Epithelial cell of prostate (primary cell): Measurements from ENCODE around the gene COL19A1.
"Not testable (repeated sequence)": the region's sequence is repeated elsewhere in the genome, so short reads cannot be mapped to it uniquely, and the experiment has no call there.

ENCODE experiments used
- DNase-seq: peaks from one replicate; pipeline ENCODE4 v3.0.0-alpha.2; 2011; ENCODE audit warnings: low read depth, low spot score
- H3K27ac ChIP-seq: fragments of 450-650 bp; 2 replicates; pipeline ENCODE4 v1.5.1; 2017; ENCODE audit warnings: mild to moderate bottlenecking

The COL19A1 gene

DNA sequence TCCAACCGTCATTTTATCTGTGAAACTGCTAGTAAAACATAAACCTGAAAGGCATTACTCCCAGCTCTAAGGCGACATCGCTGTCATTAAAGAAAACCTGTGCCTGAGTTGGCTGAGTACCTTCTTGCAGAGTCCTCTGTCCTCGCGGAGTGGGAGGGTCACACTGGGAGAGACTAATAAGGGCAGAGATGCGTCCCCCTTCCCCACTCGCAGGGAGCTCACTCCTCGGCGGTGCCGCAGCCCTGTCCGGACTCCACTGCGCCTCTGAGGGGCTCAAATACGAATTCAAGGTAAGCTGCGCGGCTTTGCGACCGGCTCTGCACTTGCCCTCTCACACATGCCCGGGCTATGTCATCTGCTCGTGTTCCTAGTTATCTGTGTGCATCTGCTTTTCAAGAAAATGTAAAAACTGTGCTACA is at the start of gene COL19A1:
Gene COL19A1 (plus strand): TSS at position 206 of the 419 bp plus-strand sequence. CDS start 13,012 bp downstream, outside the sequence.
- no peak for DNase-seq
- no peak within 1 kb of the TSS for H3K27ac ChIP-seq

DNA sequence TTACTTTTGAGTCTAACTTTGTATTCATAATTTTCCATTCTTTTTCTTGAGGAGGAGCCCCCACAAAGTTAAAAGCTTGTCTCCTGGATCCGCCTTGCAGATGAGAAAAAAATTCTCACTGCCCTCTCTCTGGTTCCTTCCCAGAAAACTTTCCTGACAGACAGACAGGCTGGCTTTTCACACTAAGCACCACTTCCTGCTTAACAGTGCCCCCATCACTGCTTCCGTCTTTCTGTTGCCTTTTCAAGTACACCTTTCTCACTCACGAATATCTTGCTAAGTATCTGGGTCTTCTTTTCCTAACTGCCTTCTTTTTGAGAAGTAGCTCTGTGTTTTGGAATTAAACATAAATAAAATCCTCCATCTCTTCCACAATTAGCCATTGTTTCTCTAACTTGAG is 49.8 kb upstream of the COL19A1 start:
- no peak overlapping the region for H3K27ac ChIP-seq
- DNase-seq = no peak

DNA sequence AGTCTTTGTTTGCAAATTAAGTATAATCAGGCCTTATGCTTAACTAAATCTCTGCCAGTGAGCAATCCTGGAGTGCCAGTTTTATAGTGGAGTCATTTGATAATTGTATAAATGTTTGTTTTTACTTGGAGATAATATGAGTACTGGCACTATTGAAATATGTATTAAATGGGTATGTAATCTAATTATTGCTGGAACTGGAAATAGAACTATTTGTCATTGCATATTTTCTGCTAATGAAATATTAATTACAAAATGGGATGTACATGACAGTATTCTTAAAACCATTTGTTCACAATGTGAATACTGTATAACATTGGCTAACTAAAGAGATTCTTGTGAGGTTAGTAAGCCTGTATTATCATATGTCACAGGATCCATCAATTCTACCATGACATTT is 49.0 kb upstream of the COL19A1 start:
- no peak overlapping the region for H3K27ac ChIP-seq
- DNase-seq = no peak

DNA sequence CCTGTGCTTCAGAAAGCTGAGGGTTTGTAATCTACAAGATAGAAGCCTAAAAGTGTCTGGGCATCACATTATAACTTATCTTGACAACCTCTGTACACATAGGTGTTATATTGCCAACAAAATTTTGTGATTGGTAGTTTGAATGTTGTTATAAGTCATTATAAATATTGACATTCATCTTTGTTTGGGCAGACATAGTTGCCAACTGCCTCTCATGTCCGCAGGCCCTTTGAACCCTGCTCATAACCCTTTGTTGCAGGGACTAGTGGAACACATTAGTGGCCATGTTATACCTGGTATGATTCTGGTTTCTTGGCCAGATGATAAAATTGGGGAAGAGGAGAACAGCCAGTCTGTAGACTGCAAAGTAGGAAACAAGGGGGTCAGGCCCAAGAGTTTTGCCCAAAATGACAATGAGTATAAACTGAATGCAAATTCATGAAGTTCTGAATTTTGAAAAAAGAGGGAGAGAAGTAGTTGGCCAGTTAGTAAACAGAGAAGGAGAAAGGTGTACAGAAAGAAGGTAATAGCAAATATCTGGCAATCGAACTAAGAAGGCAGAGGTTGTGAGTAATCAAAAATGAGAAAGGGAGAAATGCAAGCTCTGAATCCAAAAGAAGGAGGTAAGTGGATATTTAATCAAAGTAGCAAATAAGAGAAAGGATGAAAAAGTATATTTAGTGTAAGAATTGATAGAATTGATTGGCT is 48.0 kb upstream of the COL19A1 start:
- H3K27ac ChIP-seq = no peak overlapping the region
- DNase-seq = no peak

DNA sequence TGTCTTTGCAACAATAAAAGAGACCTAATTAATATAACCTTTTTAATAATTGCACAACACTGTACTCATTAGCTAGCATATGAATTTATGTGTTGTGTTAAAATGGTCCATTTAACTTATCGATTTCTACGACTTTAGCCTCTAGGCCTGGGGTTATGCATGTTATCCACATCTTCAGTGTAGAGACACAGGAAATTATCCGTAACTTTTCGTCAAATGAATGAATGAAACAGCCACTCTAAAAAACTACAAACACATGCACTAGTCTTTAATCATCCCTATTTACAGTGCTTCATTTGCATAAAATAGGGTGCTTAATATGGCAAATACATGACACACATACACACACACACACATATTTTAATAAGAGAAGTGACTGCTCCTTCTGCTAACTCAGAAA is 47.2 kb upstream of the COL19A1 start:
- DNase-seq = no peak
- no peak overlapping the region for H3K27ac ChIP-seq

DNA sequence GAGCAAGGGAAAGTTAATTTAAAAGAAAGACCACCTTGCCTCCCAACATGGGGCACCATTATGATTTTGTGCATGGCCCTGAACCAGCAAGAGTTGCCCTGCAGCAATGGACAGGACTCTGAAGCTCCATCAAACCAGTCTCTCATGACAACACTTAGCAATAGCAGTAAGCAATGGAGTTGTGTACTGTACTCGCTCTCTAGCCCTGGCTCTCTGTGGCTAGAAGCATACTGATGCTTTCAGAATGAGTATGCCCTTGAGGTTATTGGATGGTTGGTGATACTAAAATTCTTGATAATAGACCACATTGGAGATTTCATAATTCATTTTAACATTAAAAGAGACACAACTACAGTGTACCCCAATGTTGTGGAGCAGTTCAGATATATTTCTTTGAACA is 46.3 kb upstream of the COL19A1 start:
- no peak for DNase-seq

DNA sequence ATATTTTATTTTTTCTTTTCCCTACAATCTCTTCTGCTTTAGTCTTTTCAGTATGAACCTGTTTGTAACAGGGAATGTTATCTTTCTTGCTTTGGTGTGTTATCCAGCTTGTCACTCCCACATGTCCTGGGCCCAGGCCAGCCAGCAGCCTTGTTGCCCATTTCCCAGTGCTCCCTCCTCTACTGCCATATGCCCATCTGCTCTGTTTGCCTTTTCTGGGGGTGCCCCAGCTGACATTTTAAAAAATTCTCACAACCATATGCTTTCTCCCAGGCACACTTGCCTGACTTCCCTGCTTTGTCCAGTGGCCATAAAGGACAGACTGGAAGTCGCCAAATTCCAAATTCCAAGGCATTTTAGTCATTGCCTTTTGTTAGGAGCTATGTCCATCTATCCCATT is 45.9 kb upstream of the COL19A1 start:
- H3K27ac ChIP-seq = no peak overlapping the region
- DNase-seq = no peak

More for the DNA sequence above, 46.3 kb upstream of the COL19A1 start:
- no peak overlapping the region for H3K27ac ChIP-seq

DNA sequence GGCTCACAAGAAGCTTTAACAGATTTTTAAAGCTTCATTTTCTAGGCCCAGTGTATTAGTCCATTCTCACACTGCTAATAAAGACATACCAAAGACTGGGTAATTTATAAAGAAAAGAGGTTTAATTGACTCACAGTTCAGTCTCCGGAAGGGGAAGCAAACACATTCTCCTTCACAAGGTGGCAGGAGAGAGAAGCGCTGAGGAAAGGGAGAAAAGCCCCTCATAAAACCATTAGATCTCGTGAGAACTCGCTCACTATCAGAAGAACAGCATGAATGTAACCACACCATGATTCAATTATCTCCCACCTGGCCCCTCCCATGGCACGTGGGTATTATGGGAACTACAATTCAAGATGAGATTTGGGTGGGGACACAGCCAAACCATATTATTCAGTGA is 42.0 kb upstream of the COL19A1 start:
- H3K27ac ChIP-seq, DNase-seq: not testable (repeated sequence)

DNA sequence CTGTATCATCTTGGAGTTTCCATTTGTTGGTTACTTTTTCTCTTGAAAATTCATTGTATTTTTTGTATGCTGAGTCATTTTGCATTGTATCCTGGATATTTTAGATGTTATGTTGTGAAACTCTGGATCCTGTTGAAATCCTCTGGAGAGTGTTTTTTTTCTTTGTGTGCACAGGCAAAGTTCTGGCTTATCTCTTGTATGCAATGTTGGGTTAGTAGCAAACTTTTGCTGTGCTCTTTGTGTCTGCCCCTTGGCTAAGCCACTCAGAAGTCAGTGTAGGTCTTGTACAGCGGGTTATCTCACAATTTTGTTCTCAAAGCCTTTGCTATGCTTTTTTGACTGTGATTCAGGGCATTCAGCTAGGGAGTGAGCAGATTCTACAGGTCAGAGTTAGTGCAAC is 40.5 kb upstream of the COL19A1 start:
- H3K27ac ChIP-seq = no peak overlapping the region
- no peak for DNase-seq

DNA sequence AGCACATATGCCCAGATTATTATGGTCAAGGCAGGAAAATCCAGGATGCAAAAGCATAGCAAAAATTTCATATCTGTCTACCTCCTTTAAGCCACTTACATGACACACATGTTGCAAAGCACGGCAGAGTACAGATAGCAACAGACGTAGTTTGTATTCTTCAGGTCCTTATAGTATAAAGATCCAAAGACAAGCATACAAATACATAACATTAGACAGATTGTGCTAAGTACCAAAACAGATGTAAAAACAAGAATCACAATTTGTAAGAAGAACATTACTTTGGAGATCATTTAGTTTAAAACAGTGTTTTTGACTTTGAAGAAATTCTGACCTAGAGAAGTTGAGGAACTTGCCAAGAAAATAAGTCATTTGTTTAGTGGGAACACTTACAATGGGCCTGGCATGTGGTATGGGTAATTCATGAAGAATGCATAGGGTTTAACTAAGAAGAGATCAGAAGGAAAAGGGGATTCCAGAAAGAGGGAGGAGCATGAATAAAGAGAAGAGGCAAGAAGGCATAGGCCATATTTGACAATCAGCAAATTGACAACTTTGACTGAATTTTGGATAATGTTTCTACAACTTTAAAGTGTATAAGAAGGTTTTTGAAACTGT is 39.0 kb upstream of the COL19A1 start:
- no peak overlapping the region for H3K27ac ChIP-seq
- DNase-seq = no peak

DNA sequence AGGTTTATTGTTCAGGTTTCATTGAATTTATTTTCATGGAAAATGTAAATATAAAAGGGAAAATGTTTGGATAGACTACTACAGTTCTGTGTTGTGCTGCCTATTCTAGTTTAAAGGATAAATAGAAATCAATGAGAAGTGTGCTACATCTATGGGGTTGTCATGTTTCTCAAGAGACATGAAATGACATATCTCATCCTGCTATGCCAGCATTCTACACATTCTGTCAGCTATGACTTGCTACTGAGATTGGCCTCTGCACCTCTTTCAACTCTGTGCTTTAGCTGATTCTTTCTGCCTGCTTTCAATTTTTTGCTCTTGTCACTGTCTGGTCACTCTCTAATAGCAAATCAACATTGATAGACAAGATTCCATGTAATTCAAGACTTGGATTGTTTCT is 33.8 kb upstream of the COL19A1 start:
- H3K27ac ChIP-seq = no peak overlapping the region
- no peak for DNase-seq

DNA sequence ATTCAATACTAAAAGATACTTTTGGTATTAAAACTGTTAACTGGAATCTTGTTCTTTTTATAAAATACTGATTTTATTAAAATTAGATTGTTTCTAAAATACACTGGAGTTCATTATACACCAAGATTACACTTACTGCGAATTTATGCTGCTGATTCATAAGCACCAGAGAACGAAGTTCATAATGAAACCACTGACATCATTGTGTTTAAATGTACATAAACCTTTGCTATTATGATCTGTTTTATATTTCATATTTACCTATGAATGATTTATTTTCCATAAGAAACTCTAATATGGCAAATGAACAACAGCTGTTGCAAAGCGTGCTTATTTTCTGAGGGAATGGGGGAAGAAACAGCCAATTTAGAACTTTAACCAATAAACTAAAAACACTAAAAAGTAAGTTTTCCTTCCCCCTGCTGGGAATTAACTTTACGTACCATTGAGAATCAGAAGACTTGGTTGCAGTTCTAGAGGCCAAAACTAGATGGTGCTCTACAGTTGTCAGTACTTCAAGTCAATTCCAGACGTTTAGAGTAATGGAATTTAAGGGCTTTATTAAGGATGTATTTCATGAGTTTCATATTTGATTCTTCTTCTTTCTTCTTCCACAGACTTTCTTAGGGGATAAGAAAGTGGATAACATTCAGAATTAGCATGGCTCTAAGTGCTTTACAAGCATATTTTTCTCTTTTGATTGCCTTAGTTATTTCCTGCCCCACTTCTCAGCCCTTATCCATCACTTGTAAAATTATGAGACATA is 30.8 kb upstream of the COL19A1 start:
- DNase-seq = peak; percentile 14
- no peak overlapping the region for H3K27ac ChIP-seq

DNA sequence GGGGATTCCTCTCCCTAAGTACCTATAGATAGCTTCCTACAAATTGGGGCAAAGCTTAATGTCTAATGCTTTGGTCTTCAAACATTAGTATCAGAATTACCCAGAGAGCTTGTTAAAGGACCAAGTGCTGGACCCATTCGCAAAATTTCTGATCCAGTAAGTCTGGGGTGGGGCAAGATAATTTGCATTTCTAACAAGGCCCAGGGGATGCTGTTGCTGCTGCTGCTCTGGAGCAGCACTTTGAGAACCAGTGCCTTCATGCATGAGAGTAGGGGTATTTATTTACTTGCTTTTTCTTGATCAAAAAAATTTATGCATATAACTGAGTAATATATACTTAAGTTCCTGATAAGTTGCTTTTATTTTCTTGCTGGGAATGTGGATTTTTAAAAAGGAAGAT is 24.5 kb upstream of the COL19A1 start:
- no peak overlapping the region for H3K27ac ChIP-seq
- DNase-seq = no peak

DNA sequence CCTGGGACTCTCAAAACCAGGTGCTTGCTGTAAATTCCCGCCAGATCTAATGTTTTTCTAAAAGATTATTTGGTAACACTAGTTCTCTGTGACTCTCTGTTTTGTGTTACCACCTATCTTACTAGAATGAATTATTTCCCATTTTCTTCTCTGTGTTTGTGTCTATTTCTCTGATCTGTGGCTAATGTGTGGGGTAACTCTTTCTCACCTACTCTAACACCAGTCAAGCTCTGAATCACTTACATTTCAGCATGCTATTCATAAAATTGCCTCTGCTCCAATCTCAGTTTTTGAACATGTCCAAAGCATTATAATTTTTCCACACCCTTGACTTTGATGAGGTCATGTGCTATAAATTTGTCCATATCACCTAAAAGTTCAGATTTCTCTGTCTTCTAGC is 23.2 kb upstream of the COL19A1 start:
- DNase-seq = no peak
- no peak overlapping the region for H3K27ac ChIP-seq

DNA sequence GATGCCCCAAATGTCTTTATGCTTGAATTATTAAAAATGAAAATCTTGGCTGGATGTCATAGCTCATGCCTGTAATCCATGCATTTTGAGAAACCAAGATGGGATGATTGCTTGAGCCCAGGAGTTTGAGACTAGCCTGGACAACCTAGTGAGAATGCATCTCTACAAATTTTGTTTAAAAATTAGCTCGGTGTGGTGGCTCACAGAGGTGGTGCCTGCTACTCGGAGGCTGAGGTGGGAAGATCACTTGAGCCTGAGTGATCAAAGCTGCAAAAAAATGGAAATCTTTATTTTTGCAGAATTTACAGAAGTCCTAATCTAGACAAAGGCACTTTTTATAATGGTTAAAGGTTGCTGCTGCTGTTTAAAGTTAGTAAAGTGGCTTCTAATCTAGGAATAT is 20.0 kb upstream of the COL19A1 start:
- DNase-seq = no peak
- H3K27ac ChIP-seq = no peak overlapping the region

DNA sequence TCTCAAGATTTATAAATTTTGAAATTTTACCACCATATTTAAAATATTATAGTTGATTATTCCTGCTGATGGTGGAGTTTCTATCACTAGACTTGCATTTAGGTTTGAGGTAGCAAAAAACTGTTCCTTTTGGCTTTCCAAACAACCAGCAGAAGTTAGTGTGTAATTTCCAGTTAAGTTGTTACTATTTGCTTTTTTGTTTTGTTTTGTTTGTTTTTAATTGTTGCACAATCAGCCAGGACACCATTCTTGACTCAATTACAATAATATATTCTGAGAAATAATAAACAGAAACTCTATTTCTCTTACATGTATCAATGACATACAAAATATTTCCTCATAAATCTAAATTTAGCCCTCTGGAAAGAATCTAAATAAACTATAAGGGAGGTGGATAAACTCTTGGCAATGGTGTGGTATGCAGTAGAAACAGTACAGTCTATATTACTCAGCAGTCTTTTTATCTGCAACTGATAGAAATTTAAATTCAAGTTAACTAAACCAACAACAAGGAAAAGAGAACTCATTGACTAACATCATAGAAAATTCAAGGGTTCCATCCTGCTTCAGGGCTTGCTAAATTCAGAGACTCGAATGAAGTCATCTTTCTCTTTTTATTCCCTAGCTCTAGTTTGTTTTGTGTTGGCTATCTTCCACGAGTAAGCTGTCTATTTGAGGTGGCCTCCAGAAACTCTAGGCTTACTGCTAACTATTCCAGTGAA is 19.4 kb upstream of the COL19A1 start:
- H3K27ac ChIP-seq = no peak overlapping the region
- no peak for DNase-seq

DNA sequence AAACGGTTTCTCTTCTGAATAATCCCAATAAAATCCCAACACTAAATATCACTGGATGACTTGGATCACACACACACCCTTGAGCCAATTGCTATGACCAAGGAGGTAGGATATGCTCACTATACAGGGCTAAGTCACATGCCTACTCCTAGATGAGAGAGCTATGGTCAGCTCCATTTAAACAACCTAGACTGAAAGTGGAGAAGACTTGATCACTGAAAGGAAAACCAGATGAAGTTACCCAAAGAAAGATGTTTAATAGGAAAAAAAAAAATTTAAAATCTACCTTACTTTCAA is 18.9 kb upstream of the COL19A1 start:
- DNase-seq = no peak
- H3K27ac ChIP-seq = no peak overlapping the region

DNA sequence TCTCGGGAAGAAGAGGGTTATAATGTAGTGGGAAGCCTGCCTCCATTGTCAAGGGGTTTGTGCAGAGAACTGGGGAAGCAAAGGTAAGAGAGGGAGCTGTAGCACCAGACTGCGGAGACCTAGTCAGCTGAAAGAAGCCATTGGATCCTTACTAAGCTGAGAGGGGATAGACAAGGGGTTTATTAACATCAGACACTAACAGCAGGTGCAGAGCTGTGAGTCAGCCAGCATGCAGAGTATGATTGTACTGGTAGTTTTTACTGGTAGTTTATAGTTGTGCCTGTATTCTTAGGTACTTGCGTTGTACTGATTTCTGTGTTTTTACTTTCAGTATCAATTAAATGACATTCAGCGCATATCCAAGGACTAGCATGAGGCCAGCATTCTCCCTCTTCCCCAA is 17.8 kb upstream of the COL19A1 start:
- no peak for DNase-seq
- no peak overlapping the region for H3K27ac ChIP-seq

DNA sequence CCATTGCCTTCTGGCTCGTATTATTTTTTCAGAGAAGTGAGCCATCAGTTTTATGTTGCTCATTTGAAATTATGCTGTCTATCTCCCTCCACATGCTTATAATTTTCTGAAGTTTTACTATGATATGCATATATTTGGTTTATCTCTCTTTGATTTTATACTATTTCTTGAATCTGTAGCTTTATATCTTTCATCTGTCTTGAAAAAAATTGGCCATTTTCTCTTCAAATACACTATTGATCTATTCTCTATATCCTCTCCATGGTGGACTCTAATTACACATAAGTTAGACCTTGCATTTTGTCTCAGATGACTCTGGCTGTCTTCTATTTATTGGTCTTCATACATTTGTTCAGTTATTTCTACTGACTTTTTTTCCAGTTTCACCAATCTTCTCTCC is 13.7 kb upstream of the COL19A1 start:
- no peak overlapping the region for H3K27ac ChIP-seq
- no peak for DNase-seq

DNA sequence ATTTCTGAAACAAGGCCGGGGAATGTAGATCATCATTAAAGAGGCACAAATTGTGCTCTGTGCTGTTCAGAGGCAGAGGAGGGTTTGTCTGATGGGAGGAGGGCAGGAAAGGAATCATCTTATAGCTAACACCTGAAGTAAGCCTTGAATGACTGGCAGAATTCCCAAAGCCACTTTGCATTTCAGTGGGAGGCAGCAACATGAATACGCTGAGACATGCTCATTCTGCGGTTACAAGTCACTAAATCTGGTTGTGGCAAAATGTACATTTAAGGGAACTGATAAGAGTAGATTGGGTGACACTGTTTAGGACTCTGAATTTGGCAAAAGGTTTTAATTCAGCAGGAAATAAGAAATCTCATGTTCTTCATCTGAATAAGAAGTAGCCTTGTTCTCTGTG is 4.4 kb upstream of the COL19A1 start:
- peak; percentile 26 for DNase-seq
- no peak overlapping the region for H3K27ac ChIP-seq

DNA sequence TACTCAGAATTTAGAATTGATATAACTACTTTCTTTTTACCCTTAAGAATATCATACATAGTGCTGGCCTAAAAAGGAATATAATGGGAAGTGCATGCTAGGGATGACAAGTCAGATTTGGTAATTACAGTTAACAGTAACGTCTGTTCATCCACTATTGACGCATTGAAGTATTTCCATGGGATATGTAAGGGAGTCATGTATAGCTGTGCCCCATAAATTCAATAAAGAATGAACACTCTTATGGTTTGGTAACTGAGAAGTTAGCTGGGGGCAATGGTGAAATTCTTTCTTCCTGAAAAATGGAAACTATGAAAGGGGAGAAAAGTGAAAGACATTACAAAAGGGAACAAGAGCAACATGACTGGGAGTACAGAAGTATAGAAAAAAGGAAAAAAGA is 2.6 kb upstream of the COL19A1 start:
- no peak overlapping the region for H3K27ac ChIP-seq
- DNase-seq = no peak
